Measurements from ENCODE around the gene TPK1. TPM values are rescaled to one million over a fixed set of nuclear protein-coding genes. Genes with fewer than 3 reads are reported as not detected.

The TPK1 gene
- total RNA-seq, 1 donor from 2014 or later, result 13.5 TPM

DNA sequence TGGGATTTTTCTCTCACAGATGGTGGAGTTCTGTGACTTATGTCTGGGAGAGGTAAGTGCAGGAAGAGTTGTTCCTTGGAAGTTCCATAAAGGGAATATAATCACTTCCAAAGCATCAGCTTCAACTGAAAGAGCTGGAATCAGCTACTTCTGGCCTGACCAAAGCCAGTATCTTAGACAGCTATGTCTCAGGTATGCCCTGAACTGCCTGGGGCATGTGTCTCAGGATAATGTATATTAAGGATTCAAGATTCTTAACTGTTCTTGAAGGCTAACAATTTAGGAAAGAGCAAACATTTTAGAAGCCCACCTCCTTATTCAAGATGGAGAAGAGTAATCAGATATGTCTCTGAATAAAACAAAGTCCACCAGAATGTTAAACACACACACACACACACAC lies 420.0 kb downstream of the TPK1 start:
- DNase-seq (ENCODE audit: low spot score), result no peak

DNA sequence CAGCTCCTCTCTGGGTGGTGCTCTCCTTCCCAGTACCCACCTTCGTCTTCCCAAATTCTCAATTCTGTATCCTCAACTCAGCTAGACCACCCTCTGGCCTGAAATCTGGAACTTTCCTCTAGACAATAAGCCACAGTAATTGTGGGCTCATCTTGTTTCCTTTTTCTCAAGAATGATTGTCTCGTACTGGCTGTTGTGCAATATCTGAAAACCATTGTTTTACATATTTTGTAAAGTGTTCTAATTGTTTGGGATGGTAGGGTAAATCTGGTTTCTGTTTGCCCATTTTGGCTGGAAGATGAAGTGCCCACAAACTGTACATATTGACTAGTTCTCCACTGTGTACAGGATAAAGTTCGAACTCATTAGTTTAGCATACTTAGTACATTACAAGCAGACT lies 421.0 kb downstream of the TPK1 start:
- no peak for DNase-seq (ENCODE audit: low spot score)

DNA sequence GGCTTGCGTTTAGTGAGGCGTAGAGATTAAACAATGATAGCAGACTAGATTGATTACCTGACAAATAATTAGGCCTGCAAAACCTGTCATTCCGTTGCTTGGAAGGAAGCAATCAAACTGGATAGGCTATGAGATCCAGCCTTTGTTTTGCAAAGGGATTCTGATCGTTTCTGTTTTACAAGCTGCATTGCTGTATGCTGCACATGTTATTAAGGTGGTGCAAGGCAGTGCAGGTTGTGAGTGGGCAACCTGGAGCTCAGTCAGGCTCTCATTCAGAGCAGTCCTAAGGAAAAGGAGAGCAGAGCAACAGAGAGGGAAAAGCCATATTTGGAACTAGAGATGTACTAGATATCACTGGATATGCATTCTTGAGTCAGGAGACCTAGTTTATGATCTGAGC lies 425.4 kb downstream of the TPK1 start:
- DNase-seq (ENCODE audit: low spot score), result no peak

DNA sequence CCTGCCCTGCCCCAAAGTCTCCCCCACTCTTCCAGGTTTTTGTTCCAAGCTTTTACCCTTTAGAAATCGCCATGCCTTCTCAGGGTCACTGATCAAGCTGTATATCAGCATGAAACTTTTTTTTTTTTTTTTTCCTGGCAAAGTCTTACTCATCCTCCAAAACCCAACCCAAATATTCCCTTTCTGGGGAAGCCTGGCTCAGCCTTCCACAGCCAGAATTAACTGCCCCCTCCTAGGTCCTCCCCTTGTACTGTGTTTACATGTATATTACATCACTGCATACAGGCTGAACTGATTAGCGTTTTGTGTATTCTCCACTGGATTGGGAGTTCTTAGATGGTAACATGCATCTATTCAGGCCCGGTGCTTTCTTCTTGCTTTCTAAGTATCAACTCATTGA lies 427.7 kb downstream of the TPK1 start:
- no peak for DNase-seq (ENCODE audit: low spot score)

DNA sequence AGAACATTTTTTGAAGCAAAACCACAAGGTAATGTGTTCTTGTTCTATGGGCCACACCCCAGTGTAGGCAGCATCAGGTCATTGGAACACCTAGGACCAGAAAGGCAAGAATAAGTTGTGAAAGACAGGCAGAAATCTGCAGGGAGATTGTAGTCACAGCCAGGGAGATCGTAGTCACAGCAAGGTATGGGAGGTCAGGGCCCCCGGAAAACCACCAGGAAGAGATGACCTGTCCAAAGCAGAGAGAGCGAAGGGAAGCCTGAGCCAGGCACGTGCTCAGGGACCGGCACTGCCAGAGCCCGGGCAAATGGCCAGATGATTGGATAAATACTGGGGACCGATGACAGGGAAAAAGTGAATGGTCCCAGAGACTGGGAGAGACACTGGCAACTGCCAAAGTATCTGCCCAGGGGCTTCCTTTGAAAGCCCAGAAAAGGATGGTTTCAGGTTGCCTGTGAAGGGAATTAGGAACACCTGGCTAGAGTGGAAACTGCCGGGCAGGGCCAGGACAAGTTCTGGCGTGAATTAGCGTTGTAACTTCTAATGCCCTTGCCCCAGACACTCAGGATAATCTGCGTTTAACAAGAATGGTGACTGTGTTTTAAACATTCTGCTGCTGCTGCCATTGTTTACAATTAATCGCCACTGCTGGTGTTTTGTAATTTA lies 428.5 kb downstream of the TPK1 start:
- no peak for DNase-seq (ENCODE audit: low spot score)

- peak; percentile 47 for DNase-seq (ENCODE audit: low spot score)
These were observed 430.9 kb downstream of the TPK1 start for GRCh38 chr7:144404946-144405345.

DNA sequence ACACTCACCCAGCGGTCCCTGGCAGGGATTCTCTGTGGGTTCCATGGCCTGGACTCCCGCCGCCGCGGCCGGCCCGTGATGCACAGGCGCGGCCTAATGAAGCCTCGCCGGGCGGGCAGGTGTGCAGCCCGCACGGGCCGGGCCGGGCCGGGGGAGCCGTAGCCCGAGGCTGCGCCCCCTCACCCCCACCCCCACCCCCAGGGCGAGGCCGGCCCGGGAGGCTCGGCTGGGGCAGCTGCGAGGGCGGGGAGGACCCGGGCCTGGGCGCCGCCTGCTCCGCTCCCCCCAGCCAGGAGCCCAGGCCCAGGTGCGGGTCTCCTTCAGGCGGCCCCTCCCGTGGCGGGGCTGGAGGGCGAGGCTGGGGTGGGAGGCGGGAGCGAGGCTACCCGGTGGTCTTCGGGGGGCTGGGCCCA lies 432.2 kb downstream of the TPK1 start, which contains the start of gene NOBOX:
Gene NOBOX, minus strand, starts transcription at position 45 of the 413 bp plus-strand sequence.
- no peak for DNase-seq (ENCODE audit: low spot score)

GRCh38 chr7:144403102-144403501 lies 432.8 kb downstream of the TPK1 start:
- no peak for DNase-seq (ENCODE audit: low spot score)
